Measurements from ENCODE around the gene PPIE. TPM values are rescaled to one million over a fixed set of nuclear protein-coding genes. Genes with fewer than 3 reads are reported as not detected.

The PPIE gene
- total and polyA plus RNA-seq, 2 donors (not counting 1 experiment from before 2014, with no cell fraction given): 68.6 to 78.3 TPM

DNA sequence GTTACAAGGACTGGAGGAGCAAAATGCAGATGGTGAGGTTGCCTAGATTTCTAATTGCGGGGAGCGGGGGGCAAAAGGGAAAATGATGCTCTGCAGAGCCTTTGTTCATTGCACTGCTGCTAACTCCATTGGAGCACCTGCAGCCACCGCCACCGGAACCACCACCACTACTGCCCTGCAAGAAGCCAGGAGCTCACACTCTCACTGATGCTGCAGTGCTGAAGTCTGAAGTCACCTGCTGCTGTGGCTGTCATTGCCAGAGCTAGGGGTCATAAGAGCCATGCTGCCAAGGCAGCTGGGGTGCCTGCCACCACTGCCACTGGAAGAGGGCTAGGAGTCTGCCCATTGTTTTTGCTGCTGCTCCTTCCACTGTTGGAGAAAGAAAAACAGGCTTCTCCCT lies 40.1 kb upstream of the PPIE start:
- intact Hi-C loops (cut with micrococcal nuclease): no loop called here
- no peaks in the 10 kb centered on the region for H3K36me3 ChIP-seq (replicated peaks in 1 of 2; ENCODE audit: control extremely low read depth in 1 of 2, control insufficient read depth in 1 of 2, extremely low read depth in 1 of 2, insufficient read depth in 2 of 2, low read length in 1 of 2)
- CTCF ChIA-PET: interaction anchor here (1.0 kb wide), 1 partner anchor 102 kb away, joined by 3 read pairs; no protein-coding TSS in a partner anchor
- peaks cover 0 to 13% (median 6%) of the 10 kb centered on the region in 4 experiments for H3K27me3 ChIP-seq (replicated peaks in 1 of 4; ENCODE audit: control extremely low read depth in 1 of 4, control insufficient read depth in 3 of 4, insufficient read depth in 4 of 4, low read length in 3 of 4)
- no peak overlapping the region for H3K27ac ChIP-seq (ENCODE audit: low read length in 2 of 2)
- no peak overlapping the region for H3K4me3 ChIP-seq (ENCODE audit: control extremely low read depth in 1 of 5, extremely low read depth in 1 of 5, insufficient read depth in 1 of 5, low read depth in 2 of 5, low read length in 4 of 5)
- no peak overlapping the region for H3K4me3 Mint-ChIP-seq
- H3K9me3 ChIP-seq (ENCODE audit: control extremely low read depth in 1 of 3, control insufficient read depth in 2 of 3, insufficient read depth in 1 of 3, low read length in 2 of 3): no peaks in the 10 kb centered on the region
- no peaks in the 10 kb centered on the region for H3K4me1 Mint-ChIP-seq
- no peak overlapping the region for H3K27ac Mint-ChIP-seq
- POLR2A ChIA-PET: no interaction called here
- no peak overlapping the region for H3K9ac ChIP-seq (ENCODE audit: low read length)
- H4K20me1 ChIP-seq (ENCODE audit: control insufficient read depth, insufficient read depth, low read length, poor library complexity, severe bottlenecking): no peaks in the 10 kb centered on the region
- no peaks in the 10 kb centered on the region for H3K4me1 ChIP-seq (ENCODE audit: control insufficient read depth in 2 of 2, insufficient read depth in 2 of 2, low read length in 2 of 2)
- peaks cover 44% of the 10 kb centered on the region for H3K27me3 Mint-ChIP-seq
- 90% methylated on average over 3 of the region's 4 CpGs for WGBS (ENCODE audit: insufficient coverage)
- H3K9me3 Mint-ChIP-seq (ENCODE audit: insufficient read depth): no peaks in the 10 kb centered on the region
- no peak for ATAC-seq (ENCODE audit: low read depth)
- no peak overlapping the region for H2AFZ ChIP-seq (ENCODE audit: insufficient read depth, low read depth, low read length, poor library complexity, severe bottlenecking)
- H3K4me2 ChIP-seq (replicated peaks; ENCODE audit: low read depth, low read length, poor library complexity, severe bottlenecking): no peak overlapping the region
- DNase-seq: no peak
- no peaks in the 10 kb centered on the region for H3K79me2 ChIP-seq (ENCODE audit: control insufficient read depth, insufficient read depth, low read length)
- no peak for TF ChIP-seq EZH2 (IDR thresholded peaks at IDR 0.05; ENCODE audit: borderline replicate concordance, insufficient read depth, low read depth, low read length, poor library complexity, severe bottlenecking)
- TF ChIP-seq, protein P1, sequence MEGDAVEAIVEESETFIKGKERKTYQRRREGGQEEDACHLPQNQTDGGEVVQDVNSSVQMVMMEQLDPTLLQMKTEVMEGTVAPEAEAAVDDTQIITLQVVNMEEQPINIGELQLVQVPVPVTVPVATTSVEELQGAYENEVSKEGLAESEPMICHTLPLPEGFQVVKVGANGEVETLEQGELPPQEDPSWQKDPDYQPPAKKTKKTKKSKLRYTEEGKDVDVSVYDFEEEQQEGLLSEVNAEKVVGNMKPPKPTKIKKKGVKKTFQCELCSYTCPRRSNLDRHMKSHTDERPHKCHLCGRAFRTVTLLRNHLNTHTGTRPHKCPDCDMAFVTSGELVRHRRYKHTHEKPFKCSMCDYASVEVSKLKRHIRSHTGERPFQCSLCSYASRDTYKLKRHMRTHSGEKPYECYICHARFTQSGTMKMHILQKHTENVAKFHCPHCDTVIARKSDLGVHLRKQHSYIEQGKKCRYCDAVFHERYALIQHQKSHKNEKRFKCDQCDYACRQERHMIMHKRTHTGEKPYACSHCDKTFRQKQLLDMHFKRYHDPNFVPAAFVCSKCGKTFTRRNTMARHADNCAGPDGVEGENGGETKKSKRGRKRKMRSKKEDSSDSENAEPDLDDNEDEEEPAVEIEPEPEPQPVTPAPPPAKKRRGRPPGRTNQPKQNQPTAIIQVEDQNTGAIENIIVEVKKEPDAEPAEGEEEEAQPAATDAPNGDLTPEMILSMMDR (IDR thresholded peaks at IDR 0.05): no peak

DNA sequence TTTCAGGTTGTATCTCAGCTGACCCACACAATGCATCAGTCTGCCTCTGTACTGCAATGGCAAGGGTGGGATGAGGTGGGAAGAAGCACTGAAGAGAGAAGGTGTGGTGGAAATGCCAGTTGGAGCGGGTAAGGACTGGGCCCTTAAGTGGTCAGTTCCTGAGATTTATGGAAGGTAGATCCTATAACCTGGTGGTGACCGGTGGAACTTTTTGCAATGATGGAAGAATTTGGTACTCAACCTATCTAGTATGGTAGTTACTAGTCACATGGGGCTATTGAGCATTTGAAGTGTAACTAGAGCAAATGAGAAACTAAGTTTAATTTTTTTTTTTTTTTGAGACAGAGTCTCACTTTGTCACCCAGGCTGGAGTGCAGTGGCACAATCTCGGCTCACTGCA lies 39.3 kb upstream of the PPIE start:
- no peak for TF ChIP-seq EZH2 (IDR thresholded peaks at IDR 0.05; ENCODE audit: borderline replicate concordance, insufficient read depth, low read depth, low read length, poor library complexity, severe bottlenecking)
- TF ChIP-seq, protein P1 (IDR thresholded peaks at IDR 0.05): no peak
- Histone ChIP-seq H3K27me3 (replicated peaks in 1 of 4; ENCODE audit: control extremely low read depth in 1 of 4, control insufficient read depth in 3 of 4, insufficient read depth in 4 of 4, low read length in 3 of 4) (peaks cover 0 to 13% (median 3%) of the 10 kb centered on the region in 4 experiments), H3K4me3 (ENCODE audit: control extremely low read depth in 1 of 5, extremely low read depth in 1 of 5, insufficient read depth in 1 of 5, low read depth in 2 of 5, low read length in 4 of 5) (no peak overlapping the region), H3K9me3 (ENCODE audit: control extremely low read depth in 1 of 3, control insufficient read depth in 2 of 3, insufficient read depth in 1 of 3, low read length in 2 of 3) (no peaks in the 10 kb centered on the region), H4K20me1 (ENCODE audit: control insufficient read depth, insufficient read depth, low read length, poor library complexity, severe bottlenecking) (no peaks in the 10 kb centered on the region), H3K36me3 (replicated peaks in 1 of 2; ENCODE audit: control extremely low read depth in 1 of 2, control insufficient read depth in 1 of 2, extremely low read depth in 1 of 2, insufficient read depth in 2 of 2, low read length in 1 of 2) (no peaks in the 10 kb centered on the region), H2AFZ (ENCODE audit: insufficient read depth, low read depth, low read length, poor library complexity, severe bottlenecking) (no peak overlapping the region), H3K4me2 (replicated peaks; ENCODE audit: low read depth, low read length, poor library complexity, severe bottlenecking) (no peak overlapping the region), H3K27ac (ENCODE audit: low read length in 2 of 2) (no peak overlapping the region), H3K79me2 (ENCODE audit: control insufficient read depth, insufficient read depth, low read length) (no peaks in the 10 kb centered on the region), H3K4me1 (ENCODE audit: control insufficient read depth in 2 of 2, insufficient read depth in 2 of 2, low read length in 2 of 2) (no peaks in the 10 kb centered on the region), H3K9ac (ENCODE audit: low read length) (no peak overlapping the region)
- intact Hi-C loops (cut with micrococcal nuclease): no loop called here
- Mint-ChIP-seq H3K4me3 (no peak overlapping the region), H3K4me1 (no peaks in the 10 kb centered on the region), H3K27me3 (peaks cover 39% of the 10 kb centered on the region), H3K9me3 (ENCODE audit: insufficient read depth) (no peaks in the 10 kb centered on the region), H3K27ac (no peak overlapping the region)
- ChIA-PET POLR2A (no interaction called here), CTCF (interaction anchor here (1.0 kb wide), 1 partner anchor 101 kb away, joined by 3 read pairs; no protein-coding TSS in a partner anchor)
- WGBS (ENCODE audit: insufficient coverage): 100% methylated on average over 2 of the region's 3 CpGs
- ATAC-seq (ENCODE audit: low read depth) (no peak), DNase-seq (no peak)

All from B cell (primary cell).